ENCODE measurements around the gene FBXO36. TPM values are rescaled to one million over a fixed set of nuclear protein-coding genes. Genes with fewer than 3 reads are reported as not detected.

FBXO36 gene
- total and polyA plus RNA-seq, 4 donors = 0.56 to 1.3 (median 0.69) TPM

GRCh38 chr2:229930656-229931055 is 8.4 kb downstream of the FBXO36 start:
- no peaks in the 10 kb centered on the region for H3K36me3 ChIP-seq (ENCODE audit: control insufficient read depth in 4 of 4, insufficient read depth in 3 of 4, low read depth in 1 of 4, low read length in 3 of 4)
- WGBS = 91% methylated on average over 7 of the region's 7 CpGs
- DNase-seq (ENCODE audit: low spot score) = no peak
- no peak overlapping the region for H3K9ac ChIP-seq (ENCODE audit: low read depth in 1 of 2, low read length in 2 of 2)
- no peak overlapping the region for H3K4me3 ChIP-seq (ENCODE audit: low read depth in 1 of 3, low read length in 3 of 3)
- no peak for TF ChIP-seq HNF4G (IDR thresholded peaks at IDR 0.05)
- no peak for TF ChIP-seq ATF3 (IDR thresholded peaks at IDR 0.05)
- TF ChIP-seq SP1 (IDR thresholded peaks at IDR 0.05) = no peak
- TF ChIP-seq YY1 (IDR thresholded peaks at IDR 0.05) = no peak
- no peak for TF ChIP-seq EGR1 (IDR thresholded peaks at IDR 0.05; ENCODE audit: low read depth in 2 of 2)
- no peak for TF ChIP-seq HNF4A (conservative IDR thresholded peaks at IDR 0.05)
- no peak for TF ChIP-seq NR2F2 (IDR thresholded peaks at IDR 0.05)
- TF ChIP-seq MAX (IDR thresholded peaks at IDR 0.05) = no peak
- no peaks in the 10 kb centered on the region for H3K9me3 ChIP-seq (ENCODE audit: control insufficient read depth in 4 of 4, low read length in 3 of 4)
- H3K4me1 ChIP-seq (ENCODE audit: control insufficient read depth in 4 of 4, insufficient read depth in 4 of 4, low read length in 3 of 4) = no peaks in the 10 kb centered on the region
- no peak overlapping the region for H3K27ac ChIP-seq (ENCODE audit: low read depth in 1 of 2, low read length in 2 of 2)
- no peaks in the 10 kb centered on the region for H3K27me3 ChIP-seq (ENCODE audit: control insufficient read depth in 4 of 4, insufficient read depth in 4 of 4, low read length in 3 of 4)

- no peaks in the 10 kb centered on the region for H3K9me3 ChIP-seq (ENCODE audit: control insufficient read depth in 4 of 4, low read length in 3 of 4)
- no peak overlapping the region for H3K4me3 ChIP-seq (ENCODE audit: low read depth in 1 of 3, low read length in 3 of 3)
- H3K27me3 ChIP-seq (ENCODE audit: control insufficient read depth in 4 of 4, insufficient read depth in 4 of 4, low read length in 3 of 4) = no peaks in the 10 kb centered on the region
- no peak overlapping the region for H3K27ac ChIP-seq (ENCODE audit: low read depth in 1 of 2, low read length in 2 of 2)
- WGBS = 96% methylated on average over 5 of the region's 5 CpGs
- no peaks in the 10 kb centered on the region for H3K36me3 ChIP-seq (ENCODE audit: control insufficient read depth in 4 of 4, insufficient read depth in 3 of 4, low read depth in 1 of 4, low read length in 3 of 4)
- no peak for TF ChIP-seq CTCF (IDR thresholded peaks at IDR 0.05; ENCODE audit: low read depth, low read length, missing input control)
- no peak for TF ChIP-seq FOXA2 (IDR thresholded peaks at IDR 0.05)
- no peaks in the 10 kb centered on the region for H3K4me1 ChIP-seq (ENCODE audit: control insufficient read depth in 4 of 4, insufficient read depth in 4 of 4, low read length in 3 of 4)
- DNase-seq (ENCODE audit: low spot score) = no peak
- H3K9ac ChIP-seq (ENCODE audit: low read depth in 1 of 2, low read length in 2 of 2) = no peak overlapping the region
Observed at GRCh38 chr2:229931241-229931640, 8.9 kb downstream of the FBXO36 start.

GRCh38 chr2:229937537-229937936 is 15.2 kb downstream of the FBXO36 start:
- Histone ChIP-seq H3K36me3 (ENCODE audit: control insufficient read depth in 4 of 4, insufficient read depth in 3 of 4, low read depth in 1 of 4, low read length in 3 of 4) (no peaks in the 10 kb centered on the region), H3K9ac (ENCODE audit: low read depth in 1 of 2, low read length in 2 of 2) (no peak overlapping the region), H3K27ac (ENCODE audit: low read depth in 1 of 2, low read length in 2 of 2) (no peak overlapping the region), H3K4me1 (ENCODE audit: control insufficient read depth in 4 of 4, insufficient read depth in 4 of 4, low read length in 3 of 4) (no peaks in the 10 kb centered on the region), H3K9me3 (ENCODE audit: control insufficient read depth in 4 of 4, low read length in 3 of 4) (no peaks in the 10 kb centered on the region), H3K4me3 (ENCODE audit: low read depth in 1 of 3, low read length in 3 of 3) (no peak overlapping the region), H3K27me3 (ENCODE audit: control insufficient read depth in 4 of 4, insufficient read depth in 4 of 4, low read length in 3 of 4) (no peaks in the 10 kb centered on the region)
- no peak for DNase-seq (ENCODE audit: low spot score)
- WGBS = 94% methylated on average over 4 of the region's 4 CpGs
- TF ChIP-seq GABPA (IDR thresholded peaks at IDR 0.05 in 1 of 2, conservative IDR thresholded peaks at IDR 0.05 in 1 of 2) (no peak), EGR1 (IDR thresholded peaks at IDR 0.05; ENCODE audit: low read depth in 2 of 2) (no peak), CTCF (IDR thresholded peaks at IDR 0.05; ENCODE audit: low read depth, low read length, missing input control) (no peak), FOXA2 (IDR thresholded peaks at IDR 0.05) (no peak), RXRA (IDR thresholded peaks at IDR 0.05) (no peak), SP1 (IDR thresholded peaks at IDR 0.05) (no peak), RAD21 (IDR thresholded peaks at IDR 0.05) (no peak), ATF3 (IDR thresholded peaks at IDR 0.05) (no peak), MAX (IDR thresholded peaks at IDR 0.05) (no peak), NR2F2 (IDR thresholded peaks at IDR 0.05) (no peak), HNF4A (conservative IDR thresholded peaks at IDR 0.05) (no peak), JUND (IDR thresholded peaks at IDR 0.05) (no peak), HNF4G (IDR thresholded peaks at IDR 0.05) (no peak), REST (IDR thresholded peaks at IDR 0.05) (no peak), TAF1 (conservative IDR thresholded peaks at IDR 0.05) (no peak), YY1 (IDR thresholded peaks at IDR 0.05) (no peak)
